ENCODE data around the gene CCNQ. TPM values are rescaled to one million over a fixed set of nuclear protein-coding genes. Genes with fewer than 3 reads are reported as not detected.

Gene CCNQ
- total RNA-seq, 1 experiment from 2014 or later, result 32.4 TPM

DNA sequence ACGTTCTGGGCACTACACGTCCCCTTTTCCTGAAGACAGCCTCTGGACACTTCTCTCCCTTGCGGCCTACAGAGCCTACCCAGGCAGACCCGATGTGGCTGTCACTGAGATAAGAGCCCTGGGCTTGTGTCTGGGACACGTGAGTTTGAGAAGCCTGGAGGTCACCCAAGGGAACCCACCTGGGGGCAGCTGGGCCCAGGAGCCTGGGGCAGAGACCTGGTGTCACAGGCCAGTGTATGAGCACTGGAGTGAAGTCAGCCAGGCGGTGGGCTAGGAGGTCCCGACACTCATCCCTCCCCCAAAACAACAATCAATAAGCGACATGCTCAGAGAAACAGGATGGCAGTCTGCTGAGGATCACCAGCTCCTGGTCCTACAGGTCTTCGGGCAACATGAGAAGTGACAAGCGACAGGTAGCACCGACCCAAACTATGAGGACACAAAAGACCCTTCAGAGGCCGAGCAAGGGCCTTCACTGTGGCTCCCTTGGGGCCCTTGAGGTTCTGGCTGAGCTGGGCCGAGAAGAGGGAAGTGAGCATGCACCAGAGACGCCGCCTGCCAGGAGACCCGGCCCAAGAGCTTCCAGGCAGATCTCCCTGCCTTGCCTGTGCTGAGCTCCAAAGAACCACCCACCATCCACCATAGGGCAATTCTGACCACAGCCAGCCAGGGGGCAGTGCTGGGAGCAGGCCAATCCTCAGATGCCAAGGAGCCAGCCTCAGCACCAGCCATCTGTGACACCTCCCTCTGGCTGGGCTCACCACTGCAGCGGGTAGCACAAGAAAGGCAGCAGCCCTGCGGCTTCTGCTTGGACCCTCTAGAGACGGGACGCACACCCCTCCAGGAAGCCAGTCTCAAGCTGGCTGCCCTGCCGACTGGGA is 37.1 kb upstream of the CCNQ start:
- BruUV-seq (replicated peaks), result no TSS peak
- TF ChIP-seq EZH2 (IDR thresholded peaks at IDR 0.05; ENCODE audit: borderline replicate concordance, low read depth, low read length, poor library complexity, severe bottlenecking), result no peak
- TF ChIP-seq, protein P1, sequence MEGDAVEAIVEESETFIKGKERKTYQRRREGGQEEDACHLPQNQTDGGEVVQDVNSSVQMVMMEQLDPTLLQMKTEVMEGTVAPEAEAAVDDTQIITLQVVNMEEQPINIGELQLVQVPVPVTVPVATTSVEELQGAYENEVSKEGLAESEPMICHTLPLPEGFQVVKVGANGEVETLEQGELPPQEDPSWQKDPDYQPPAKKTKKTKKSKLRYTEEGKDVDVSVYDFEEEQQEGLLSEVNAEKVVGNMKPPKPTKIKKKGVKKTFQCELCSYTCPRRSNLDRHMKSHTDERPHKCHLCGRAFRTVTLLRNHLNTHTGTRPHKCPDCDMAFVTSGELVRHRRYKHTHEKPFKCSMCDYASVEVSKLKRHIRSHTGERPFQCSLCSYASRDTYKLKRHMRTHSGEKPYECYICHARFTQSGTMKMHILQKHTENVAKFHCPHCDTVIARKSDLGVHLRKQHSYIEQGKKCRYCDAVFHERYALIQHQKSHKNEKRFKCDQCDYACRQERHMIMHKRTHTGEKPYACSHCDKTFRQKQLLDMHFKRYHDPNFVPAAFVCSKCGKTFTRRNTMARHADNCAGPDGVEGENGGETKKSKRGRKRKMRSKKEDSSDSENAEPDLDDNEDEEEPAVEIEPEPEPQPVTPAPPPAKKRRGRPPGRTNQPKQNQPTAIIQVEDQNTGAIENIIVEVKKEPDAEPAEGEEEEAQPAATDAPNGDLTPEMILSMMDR (conservative IDR thresholded peaks at IDR 0.05; ENCODE audit: low read depth, low read length), result peak; percentile 51; the same call in 1 of the 2 replicates
- intact Hi-C loops (cut with micrococcal nuclease; ENCODE audit: unreplicated experiment), result no loop called here
- POLR2A ChIA-PET (ENCODE audit: low non-redundant PET), result no interaction called here
- DNase-seq (ENCODE audit: low spot score), result peak; percentile 49
- H3K36me3 ChIP-seq (ENCODE audit: insufficient read depth, low read length, poor library complexity, severe bottlenecking), result no peaks in the 10 kb centered on the region
- no peak overlapping the region for H3K4me3 ChIP-seq (ENCODE audit: low read depth, low read length, poor library complexity, severe bottlenecking)
- H3K4me1 ChIP-seq (ENCODE audit: insufficient read depth, low read length, poor library complexity, severe bottlenecking), result no peaks in the 10 kb centered on the region
- H3K27me3 ChIP-seq (replicated peaks; ENCODE audit: insufficient read depth, low read depth, low read length, poor library complexity), result no peaks in the 10 kb centered on the region
- no peaks in the 10 kb centered on the region for H3K9me3 ChIP-seq (ENCODE audit: low read depth, low read length, poor library complexity, severe bottlenecking)
- CTCF ChIA-PET, result interaction anchor here (0.6 to 1.0 kb wide), 2 partner anchors 9 to 73 kb away, joined by 3 to 4 read pairs; no protein-coding TSS in a partner anchor
- no peak overlapping the region for H3K27ac ChIP-seq (ENCODE audit: low read depth, low read length, poor library complexity, severe bottlenecking)

DNA sequence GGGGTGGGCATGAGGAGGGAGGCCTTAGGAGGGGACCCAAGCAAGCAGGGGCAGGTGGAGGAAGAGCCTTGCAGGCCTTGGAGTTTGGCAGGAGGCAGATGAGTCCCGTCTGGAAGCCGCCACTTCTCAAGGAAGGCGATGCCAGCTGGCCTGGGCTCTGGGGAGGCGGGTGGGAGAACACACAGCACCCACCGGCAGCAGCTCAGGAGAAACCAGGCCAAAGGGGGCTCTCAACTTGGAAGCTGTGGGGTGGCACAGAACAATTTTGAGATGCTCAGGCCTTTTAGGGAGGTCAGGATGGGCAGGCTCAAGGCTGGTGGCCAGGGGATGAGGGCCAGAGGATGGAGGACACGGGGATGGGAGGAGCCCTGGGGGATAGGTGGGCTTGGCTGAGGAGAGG is 36.4 kb upstream of the CCNQ start:
- H3K36me3 ChIP-seq (ENCODE audit: insufficient read depth, low read length, poor library complexity, severe bottlenecking), result no peaks in the 10 kb centered on the region
- ChIA-PET CTCF (no interaction called here), POLR2A (ENCODE audit: low non-redundant PET) (no interaction called here)
- DNase-seq (ENCODE audit: low spot score), result no peak
- H3K4me1 ChIP-seq (ENCODE audit: insufficient read depth, low read length, poor library complexity, severe bottlenecking), result no peaks in the 10 kb centered on the region
- H3K4me3 ChIP-seq (ENCODE audit: low read depth, low read length, poor library complexity, severe bottlenecking), result no peak overlapping the region
- intact Hi-C loops (cut with micrococcal nuclease; ENCODE audit: unreplicated experiment), result no loop called here
- no peaks in the 10 kb centered on the region for H3K9me3 ChIP-seq (ENCODE audit: low read depth, low read length, poor library complexity, severe bottlenecking)
- H3K27ac ChIP-seq (ENCODE audit: low read depth, low read length, poor library complexity, severe bottlenecking), result no peak overlapping the region
- TF ChIP-seq, protein P1 (conservative IDR thresholded peaks at IDR 0.05; ENCODE audit: low read depth, low read length), result no peak
- TF ChIP-seq EZH2 (IDR thresholded peaks at IDR 0.05; ENCODE audit: borderline replicate concordance, low read depth, low read length, poor library complexity, severe bottlenecking), result no peak
- BruUV-seq (replicated peaks), result no TSS peak
- no peaks in the 10 kb centered on the region for H3K27me3 ChIP-seq (replicated peaks; ENCODE audit: insufficient read depth, low read depth, low read length, poor library complexity)

DNA sequence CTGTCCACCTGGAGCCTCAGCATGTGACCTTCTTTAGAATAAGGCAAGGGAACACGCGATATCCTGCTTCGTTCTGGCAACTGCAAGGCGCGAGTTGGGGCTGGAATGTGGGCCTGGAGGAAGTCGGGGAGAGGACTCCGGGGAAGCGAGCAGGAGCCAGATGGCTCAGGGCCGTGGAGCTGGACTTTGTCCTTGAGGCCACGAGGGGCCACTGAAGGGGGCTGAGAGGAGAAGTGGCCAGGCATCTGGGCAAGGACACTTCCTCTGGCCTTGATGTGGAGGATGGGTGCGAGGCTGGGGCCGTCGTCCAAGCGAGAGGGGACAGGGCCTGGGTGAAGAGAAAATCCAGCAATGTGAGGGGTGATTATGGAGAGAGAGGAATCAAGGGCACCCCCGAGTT is 35.9 kb upstream of the CCNQ start:
- H3K4me3 ChIP-seq (ENCODE audit: low read depth, low read length, poor library complexity, severe bottlenecking), result no peak overlapping the region
- TF ChIP-seq EZH2 (IDR thresholded peaks at IDR 0.05; ENCODE audit: borderline replicate concordance, low read depth, low read length, poor library complexity, severe bottlenecking), result no peak
- TF ChIP-seq, protein P1 (conservative IDR thresholded peaks at IDR 0.05; ENCODE audit: low read depth, low read length), result no peak
- POLR2A ChIA-PET (ENCODE audit: low non-redundant PET), result no interaction called here
- BruUV-seq (replicated peaks), result no TSS peak
- intact Hi-C loops (cut with micrococcal nuclease; ENCODE audit: unreplicated experiment), result no loop called here
- H3K27me3 ChIP-seq (replicated peaks; ENCODE audit: insufficient read depth, low read depth, low read length, poor library complexity), result no peaks in the 10 kb centered on the region
- H3K9me3 ChIP-seq (ENCODE audit: low read depth, low read length, poor library complexity, severe bottlenecking), result no peaks in the 10 kb centered on the region
- CTCF ChIA-PET, result no interaction called here
- no peaks in the 10 kb centered on the region for H3K4me1 ChIP-seq (ENCODE audit: insufficient read depth, low read length, poor library complexity, severe bottlenecking)
- DNase-seq (ENCODE audit: low spot score), result no peak
- no peak overlapping the region for H3K27ac ChIP-seq (ENCODE audit: low read depth, low read length, poor library complexity, severe bottlenecking)
- H3K36me3 ChIP-seq (ENCODE audit: insufficient read depth, low read length, poor library complexity, severe bottlenecking), result no peaks in the 10 kb centered on the region

Measured in A673 (cell line).